HG03064 (cell line): ENCODE data around the gene SH2D2A.

ENCODE experiments used
- ATAC-seq: cut with Tn5 transposase; IDR thresholded peaks from one replicate; pipeline ENCODE4 v1.9.1; 2021; ENCODE audit warnings: low read depth; ENCODE audit not compliant: unreplicated experiment

SH2D2A gene

GRCh38 chr1:156805766-156806511 lies 10.7 kb downstream of the SH2D2A start:
- no peak for ATAC-seq

GRCh38 chr1:156804572-156805243 lies 11.9 kb downstream of the SH2D2A start:
- ATAC-seq: no peak

- ATAC-seq: no peak
Measured at GRCh38 chr1:156804026-156804425, 12.6 kb downstream of the SH2D2A start.

DNA sequence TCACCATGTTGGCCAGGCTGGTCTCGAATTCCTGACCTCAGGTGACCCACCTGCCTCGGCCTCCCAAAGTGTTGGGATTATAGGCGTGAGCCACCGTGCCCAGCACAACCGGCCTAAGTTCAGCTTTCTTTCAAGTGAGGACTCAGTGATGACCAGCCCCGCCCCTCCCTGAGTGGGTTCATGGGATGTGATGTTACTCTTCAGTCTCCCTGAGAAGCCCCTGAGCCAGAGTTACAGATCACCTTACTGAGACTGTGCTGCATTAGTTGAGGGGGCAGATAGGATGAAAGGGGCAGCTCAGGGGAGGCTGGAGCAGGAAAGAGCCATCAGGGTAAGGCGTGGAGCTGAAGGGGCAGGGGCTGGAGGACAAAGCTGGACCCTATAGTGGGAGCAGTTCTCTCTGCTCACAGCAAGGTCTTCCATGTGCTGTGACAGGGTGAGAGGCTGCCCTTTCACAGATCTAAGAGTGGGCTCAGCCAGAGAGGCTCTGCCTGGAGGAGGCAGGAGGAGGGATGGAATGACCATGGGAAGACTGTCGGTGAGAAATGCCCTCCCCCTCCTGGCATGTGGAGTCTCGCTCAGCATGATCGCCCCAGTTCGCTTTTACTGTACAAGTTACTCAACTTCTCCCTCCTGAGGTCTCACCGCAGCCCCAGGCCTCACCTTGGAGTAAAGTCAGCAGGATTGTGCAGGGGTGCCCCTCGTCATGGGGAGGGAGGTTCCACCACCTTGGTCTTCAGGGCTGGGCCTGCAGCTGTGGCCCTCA lies 13.4 kb downstream of the SH2D2A start:
- no peak for ATAC-seq

GRCh38 chr1:156802421-156802935 lies 14.2 kb downstream of the SH2D2A start:
- no peak for ATAC-seq

DNA sequence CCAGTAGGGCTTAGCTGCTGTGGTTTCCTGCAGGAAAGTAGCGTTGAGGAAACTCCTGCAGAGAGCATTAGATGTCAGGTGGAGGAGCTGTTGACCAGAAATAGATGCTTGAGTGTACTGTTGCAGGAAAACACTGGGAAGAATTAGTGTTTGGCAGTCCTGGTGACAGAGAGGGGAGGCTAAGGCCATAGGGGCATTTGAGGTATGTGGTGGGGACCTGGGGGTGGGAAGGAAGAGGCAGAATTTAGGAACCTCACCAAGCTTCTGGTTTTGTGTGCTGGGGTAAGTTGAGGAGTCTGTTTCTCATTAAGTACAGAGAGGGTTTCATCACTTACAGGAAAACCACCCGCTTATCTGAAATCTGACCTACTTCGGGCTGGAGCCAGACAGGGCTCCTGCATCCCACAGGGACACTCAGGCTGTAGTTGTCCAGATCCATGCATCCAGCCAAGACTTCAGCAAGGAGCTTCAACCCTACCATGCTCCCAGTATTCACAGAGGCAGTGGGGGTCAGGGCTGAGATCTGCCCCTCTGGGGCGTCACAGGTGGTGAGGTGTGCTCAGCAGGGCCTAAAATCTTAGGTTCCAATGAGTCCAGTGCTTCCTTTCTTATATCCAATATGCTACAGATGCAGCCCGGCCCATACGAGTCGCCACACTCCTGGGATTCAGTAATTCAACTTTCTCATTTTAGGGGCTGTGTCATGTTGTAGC lies 15.1 kb downstream of the SH2D2A start:
- ATAC-seq: no peak

- ATAC-seq: no peak
Measured at GRCh38 chr1:156797212-156797871, 19.3 kb downstream of the SH2D2A start.

DNA sequence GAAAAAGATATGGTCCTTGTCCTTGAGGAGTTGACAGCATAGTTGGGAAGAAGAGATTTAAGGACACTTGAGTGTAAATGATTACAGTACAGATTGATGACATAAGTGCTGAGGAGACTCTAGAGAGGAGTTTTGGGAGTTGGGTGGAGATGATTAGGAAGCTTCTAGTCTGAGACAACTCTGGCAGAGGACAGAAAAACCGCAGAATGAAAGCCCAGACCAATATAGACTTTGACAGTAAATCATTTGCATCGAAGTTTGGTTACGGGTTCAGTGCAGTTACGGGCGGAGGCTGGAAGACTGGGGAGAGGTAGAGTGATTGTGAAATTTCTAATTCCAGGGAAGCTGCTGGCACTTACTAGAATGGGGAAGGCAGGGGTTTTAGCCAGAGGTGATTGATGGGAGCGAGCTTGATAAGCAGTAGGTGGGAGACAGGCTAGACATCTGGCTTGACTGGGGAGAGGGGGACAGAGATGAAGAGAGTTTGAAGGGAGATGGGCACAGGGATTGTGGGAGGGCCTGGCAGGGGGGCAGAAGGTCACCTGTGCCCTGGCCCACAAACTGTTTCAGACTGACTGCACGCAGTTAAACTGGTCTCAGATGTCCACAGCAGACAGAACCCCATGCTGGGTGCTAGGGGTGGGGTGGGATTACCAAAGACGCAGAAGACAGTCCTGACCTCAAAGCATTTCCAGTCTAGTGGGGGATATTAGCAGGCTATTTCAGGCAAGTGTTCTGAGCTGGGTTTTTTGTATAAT lies 20.1 kb downstream of the SH2D2A start:
- no peak for ATAC-seq

DNA sequence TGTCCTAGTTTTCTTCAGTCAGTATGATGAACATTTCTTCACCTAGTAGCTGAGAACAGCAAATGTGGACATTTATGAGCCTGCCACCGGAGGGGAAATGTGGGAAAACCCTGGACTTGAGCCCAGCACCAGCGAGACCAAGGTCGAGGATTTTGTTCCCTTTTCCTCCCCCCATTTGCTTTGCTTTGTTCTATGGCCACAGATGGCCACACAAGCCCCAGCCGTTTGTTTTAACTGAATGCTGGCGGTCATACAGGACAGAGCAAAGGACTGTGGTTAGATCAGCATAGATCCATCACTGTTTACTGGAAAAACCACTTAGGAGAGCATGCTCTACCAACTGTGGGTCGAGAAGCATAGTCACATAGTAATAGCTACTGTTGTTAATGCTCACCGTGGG lies 20.9 kb downstream of the SH2D2A start:
- ATAC-seq: no peak

DNA sequence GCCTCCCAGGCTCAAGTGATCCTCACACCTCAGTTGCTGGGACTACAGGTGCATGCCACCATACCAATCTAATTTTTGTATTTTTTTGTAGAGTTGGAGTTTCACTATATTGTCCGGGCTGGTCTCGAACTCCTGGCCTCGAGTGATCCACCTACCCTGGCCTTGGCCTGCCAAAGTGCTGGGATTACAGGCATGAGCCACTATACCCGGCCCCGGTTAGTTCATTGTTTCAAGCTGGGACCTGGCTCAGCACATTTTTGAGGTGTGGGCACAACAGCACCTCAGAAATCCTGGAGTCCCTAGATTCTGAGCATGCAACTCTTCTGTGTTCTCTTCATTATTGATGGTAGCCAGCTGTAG lies 21.3 kb downstream of the SH2D2A start:
- no peak for ATAC-seq

GRCh38 chr1:156794506-156795373 lies 21.9 kb downstream of the SH2D2A start:
- ATAC-seq: no peak

GRCh38 chr1:156789621-156790318 lies 26.9 kb downstream of the SH2D2A start:
- no peak for ATAC-seq

DNA sequence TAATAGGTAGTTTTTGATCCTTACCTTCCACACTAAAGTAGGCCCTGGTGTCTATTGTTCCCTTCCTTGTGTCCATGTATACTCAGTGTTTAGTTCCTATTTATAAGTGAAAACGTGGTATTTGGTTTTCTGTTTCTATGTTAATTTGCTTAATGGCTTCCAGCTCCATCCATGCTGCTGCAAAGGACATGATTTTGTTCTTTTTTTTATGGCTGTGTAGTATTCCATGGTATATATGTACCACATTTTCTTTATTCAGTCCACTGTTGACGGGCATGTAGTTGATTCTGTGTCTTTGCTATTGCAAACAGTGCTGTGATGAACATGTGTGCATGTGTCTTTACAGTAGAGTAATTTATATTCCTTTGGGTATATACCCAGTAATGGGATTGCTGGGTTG lies 28.5 kb downstream of the SH2D2A start:
- no peak for ATAC-seq

DNA sequence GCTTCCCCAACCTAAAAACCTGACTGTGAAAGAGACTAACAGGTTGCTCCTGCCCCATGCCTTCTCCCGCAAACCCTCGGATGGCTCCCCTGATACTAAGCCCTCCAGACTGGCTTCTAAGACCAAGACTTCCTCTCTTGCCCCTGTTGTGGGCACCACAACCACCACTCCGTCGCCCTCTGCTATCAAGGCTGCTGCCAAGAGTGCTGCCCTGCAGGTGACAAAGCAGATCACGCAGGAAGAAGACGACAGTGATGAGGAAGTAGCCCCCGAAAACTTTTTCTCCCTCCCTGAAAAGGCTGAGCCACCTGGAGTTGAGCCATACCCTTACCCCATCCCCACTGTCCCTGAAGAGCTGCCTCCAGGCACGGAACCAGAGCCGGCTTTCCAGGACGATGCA lies 30.0 kb downstream of the SH2D2A start:
- no peak for ATAC-seq

- no peak for ATAC-seq
Measured at GRCh38 chr1:156785458-156785857, 31.2 kb downstream of the SH2D2A start.

GRCh38 chr1:156781585-156782186 lies 35.0 kb downstream of the SH2D2A start:
- ATAC-seq: no peak

- ATAC-seq: no peak
Measured at GRCh38 chr1:156777573-156777972, 39.1 kb downstream of the SH2D2A start.

GRCh38 chr1:156776942-156777341 lies 39.7 kb downstream of the SH2D2A start:
- ATAC-seq: no peak
